ENCODE measurements around the gene ARHGAP15. TPM values are rescaled to one million over a fixed set of nuclear protein-coding genes. Genes with fewer than 3 reads are reported as not detected.
A peak's percentile ranks its signal among the peaks of the same experiment; 100 is the strongest.

The ARHGAP15 gene
- total RNA-seq, 1 donor: 0.43 TPM

- no peak for TF ChIP-seq CTCF (IDR thresholded peaks at IDR 0.05; ENCODE audit: insufficient read depth, low read depth, low read length)
- no peak overlapping the region for H3K4me3 ChIP-seq (ENCODE audit: low read depth, low read length)
- DNase-seq (ENCODE audit: low read depth): no peak
Observed at GRCh38 chr2:143787674-143788073, 658.5 kb downstream of the ARHGAP15 start.

- H3K4me3 ChIP-seq (ENCODE audit: low read depth, low read length): no peak overlapping the region
- TF ChIP-seq CTCF (IDR thresholded peaks at IDR 0.05; ENCODE audit: insufficient read depth, low read depth, low read length): no peak
- DNase-seq (ENCODE audit: low read depth): no peak
Observed at GRCh38 chr2:143792602-143793001, 663.4 kb downstream of the ARHGAP15 start.

- DNase-seq (ENCODE audit: low read depth): no peak
- no peak overlapping the region for H3K4me3 ChIP-seq (ENCODE audit: low read depth, low read length)
- TF ChIP-seq CTCF (IDR thresholded peaks at IDR 0.05; ENCODE audit: insufficient read depth, low read depth, low read length): no peak
Observed at GRCh38 chr2:143793381-143793780, 664.2 kb downstream of the ARHGAP15 start.

- H3K4me3 ChIP-seq (ENCODE audit: low read depth, low read length): no peak overlapping the region
- DNase-seq (ENCODE audit: low read depth): no peak
- no peak for TF ChIP-seq CTCF (IDR thresholded peaks at IDR 0.05; ENCODE audit: insufficient read depth, low read depth, low read length)
Observed at GRCh38 chr2:143796051-143796450, 666.8 kb downstream of the ARHGAP15 start.

DNA sequence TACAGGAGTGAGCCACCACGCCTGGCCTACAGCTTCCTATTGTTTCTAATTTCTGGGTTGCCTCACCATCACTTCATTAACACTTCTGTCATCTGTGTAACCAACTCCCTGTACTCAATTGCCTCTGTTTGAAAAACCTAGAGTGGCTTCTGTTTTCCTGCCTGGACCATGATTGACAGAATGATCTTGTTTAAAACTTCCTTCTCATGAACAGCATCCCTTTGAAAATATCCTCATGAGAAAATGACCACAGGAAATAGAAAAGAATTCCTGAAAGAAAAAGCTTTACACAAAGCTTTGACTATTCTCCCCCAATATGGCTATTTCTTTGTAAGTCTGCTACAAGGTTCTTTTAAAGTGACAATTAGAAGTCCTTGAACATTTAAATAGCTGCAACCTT is 672.3 kb downstream of the ARHGAP15 start:
- no peak for DNase-seq (ENCODE audit: low read depth)
- no peak overlapping the region for H3K4me3 ChIP-seq (ENCODE audit: low read depth, low read length)
- no peak for TF ChIP-seq CTCF (IDR thresholded peaks at IDR 0.05; ENCODE audit: insufficient read depth, low read depth, low read length)

- H3K4me3 ChIP-seq (ENCODE audit: low read depth, low read length): no peak overlapping the region
- peak; percentile 76 for DNase-seq (ENCODE audit: low read depth)
- no peak for TF ChIP-seq CTCF (IDR thresholded peaks at IDR 0.05; ENCODE audit: insufficient read depth, low read depth, low read length)
Observed at GRCh38 chr2:143802242-143802641, 673.0 kb downstream of the ARHGAP15 start.

GRCh38 chr2:143802871-143803650 is 673.8 kb downstream of the ARHGAP15 start:
- H3K4me3 ChIP-seq (ENCODE audit: low read depth, low read length): no peak overlapping the region
- TF ChIP-seq CTCF (IDR thresholded peaks at IDR 0.05; ENCODE audit: insufficient read depth, low read depth, low read length): no peak
- no peak for DNase-seq (ENCODE audit: low read depth)
